SK-N-SH treated with all-trans-retinoic acid at 6 μM for 48 hours (cell line): Measurements from ENCODE around the gene DGKH.
A peak's percentile ranks its signal among the peaks of the same experiment; 100 is the strongest.

Source experiments
- ATAC-seq: fragments of 200-7000 bp; cut with Tn5 transposase; 3 replicates; pipeline ENCODE4 v1.9.1; 2020; ENCODE audit warnings: mild to moderate bottlenecking, moderate library complexity
- CSDC2 ChIP-seq: fragments of 250-450 bp; sonication (Bioruptor Pico); IDR thresholded peaks from 2 replicates; pipeline ENCODE4 v1.5.0; 2020; ENCODE audit warnings: mild to moderate bottlenecking, moderate library complexity
- ESRRG ChIP-seq: fragments of 250-450 bp; sonication (Bioruptor Pico); IDR thresholded peaks from 2 replicates; pipeline ENCODE4 v1.6.1; 2021; ENCODE audit warnings: mild to moderate bottlenecking
- GLIS3 ChIP-seq: fragments of 250-450 bp; sonication (Bioruptor Pico); IDR thresholded peaks from 2 replicates; pipeline ENCODE4 v1.5.0; 2020; ENCODE audit warnings: mild to moderate bottlenecking, moderate library complexity
- ISL1 ChIP-seq: fragments of 250-450 bp; sonication (Bioruptor Pico); IDR thresholded peaks from 2 replicates; pipeline ENCODE4 v2.1.2; 2022; ENCODE audit warnings: mild to moderate bottlenecking, moderate library complexity
- OSR1 ChIP-seq: fragments of 250-450 bp; sonication (Bioruptor Pico); IDR thresholded peaks from 2 replicates; pipeline ENCODE4 v1.8.0; 2022; ENCODE audit warnings: moderate library complexity, mild to moderate bottlenecking, inconsistent platforms
- PATZ1 ChIP-seq: fragments of 250-450 bp; sonication (Bioruptor Pico); IDR thresholded peaks from 2 replicates; pipeline ENCODE4 v1.8.0; 2020; ENCODE audit warnings: mild to moderate bottlenecking, moderate library complexity, borderline replicate concordance
- POU6F1 ChIP-seq: fragments of 250-450 bp; sonication (Bioruptor Pico); IDR thresholded peaks from 2 replicates; pipeline ENCODE4 v1.8.0; 2021; ENCODE audit warnings: low read depth, mild to moderate bottlenecking, moderate library complexity, borderline replicate concordance
- PPARA ChIP-seq: fragments of 250-450 bp; sonication (Bioruptor Pico); IDR thresholded peaks from 2 replicates; pipeline ENCODE4 v1.5.0; 2020; ENCODE audit warnings: mild to moderate bottlenecking, borderline replicate concordance
- RARB ChIP-seq: fragments of 250-450 bp; sonication (Bioruptor Pico); IDR thresholded peaks from 2 replicates; pipeline ENCODE4 v1.8.0; 2021; ENCODE audit warnings: mild to moderate bottlenecking, moderate library complexity
- TCF4 ChIP-seq: fragments of 250-450 bp; sonication (Bioruptor Pico); IDR thresholded peaks from 2 replicates; pipeline ENCODE4 v1.8.0; 2021; ENCODE audit warnings: mild to moderate bottlenecking, moderate library complexity, borderline replicate concordance
- TOX ChIP-seq: fragments of 250-450 bp; sonication (Bioruptor Pico); IDR thresholded peaks from 2 replicates; pipeline ENCODE4 v1.8.0; 2021; ENCODE audit warnings: mild to moderate bottlenecking, moderate library complexity, borderline replicate concordance
- ZC3H10 ChIP-seq: fragments of 250-450 bp; sonication (Bioruptor Pico); IDR thresholded peaks from 2 replicates; pipeline ENCODE4 v1.5.1; 2021; ENCODE audit warnings: mild to moderate bottlenecking, moderate library complexity
- ZFP3 ChIP-seq: fragments of 250-450 bp; sonication (Bioruptor Pico); IDR thresholded peaks from 2 replicates; pipeline ENCODE4 v1.5.0; 2020; ENCODE audit warnings: mild to moderate bottlenecking, moderate library complexity
- ZFP30 ChIP-seq: fragments of 450-650 bp; formaldehyde crosslinking; IDR thresholded peaks from 2 replicates; pipeline ENCODE4 v1.5.0; 2022; ENCODE audit warnings: mild to moderate bottlenecking, moderate library complexity
- ZNF565 ChIP-seq: fragments of 450-650 bp; formaldehyde crosslinking; conservative IDR thresholded peaks from 2 replicates; pipeline ENCODE4 v1.5.0; 2020; ENCODE audit warnings: low read depth, mild to moderate bottlenecking, moderate library complexity
- ZNF70 ChIP-seq: fragments of 450-650 bp; formaldehyde crosslinking; IDR thresholded peaks from 2 replicates; pipeline ENCODE4 v1.5.0; 2020; ENCODE audit warnings: mild to moderate bottlenecking, moderate library complexity
- ZNF8 ChIP-seq: fragments of 450-650 bp; formaldehyde crosslinking; IDR thresholded peaks from 2 replicates; pipeline ENCODE4 v1.5.0; 2020; ENCODE audit warnings: mild to moderate bottlenecking, moderate library complexity
- TF ChIP-seq, protein P1 (sequence below): fragments of 250-450 bp; sonication (Bioruptor Pico); IDR thresholded peaks from 2 replicates; pipeline ENCODE4 v1.5.1; 2020; ENCODE audit warnings: low read depth, mild to moderate bottlenecking, moderate library complexity
- TF ChIP-seq, protein P2 (sequence below): fragments of 250-450 bp; sonication (Bioruptor Pico); IDR thresholded peaks from 2 replicates; pipeline ENCODE4 v1.5.0; 2020; ENCODE audit warnings: mild to moderate bottlenecking, moderate library complexity

DGKH gene

GRCh38 chr13:42076309-42076713, 27.9 kb downstream of the DGKH start (continued):
- no peak for TF ChIP-seq ZC3H10 (CRISPR knock-in tag)
- no peak for TF ChIP-seq ZFP3
- no peak for TF ChIP-seq ZFP30 (CRISPR knock-in tag)
- TF ChIP-seq, all 23 proteins: peak for 0

DNA sequence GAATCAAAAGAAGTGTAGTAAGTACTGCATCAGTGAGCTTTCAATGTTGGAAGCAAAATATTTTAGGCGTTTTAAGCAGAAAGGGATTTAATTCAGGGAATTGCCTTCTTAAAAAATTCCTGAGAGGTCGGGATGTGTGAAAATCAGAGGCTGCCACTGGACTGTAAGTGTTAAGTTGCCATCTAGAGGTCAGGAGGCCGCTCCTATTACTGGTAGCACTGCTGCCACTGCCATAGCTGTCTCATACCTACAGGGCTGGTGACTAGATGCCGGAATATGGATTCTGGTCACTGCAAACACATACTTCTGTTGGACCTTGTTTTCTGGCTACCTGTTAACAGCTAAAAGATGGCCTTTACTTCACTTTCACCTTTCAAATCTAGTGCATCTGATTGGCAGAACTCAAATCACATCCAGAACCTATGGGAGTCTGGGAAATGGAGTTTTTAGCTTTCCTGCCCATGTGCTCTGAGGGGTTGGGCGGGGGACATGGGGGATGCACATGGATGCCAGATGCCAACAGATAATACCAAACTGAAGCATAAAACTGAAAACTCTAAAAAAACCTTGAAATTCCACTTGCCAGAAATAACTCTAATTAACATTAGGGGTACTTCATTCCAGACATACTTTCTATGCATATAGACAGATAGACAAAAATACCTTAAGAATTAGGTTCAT, 29.8 kb downstream of the DGKH start:
- no peak for TF ChIP-seq PATZ1 (CRISPR knock-in tag)
- TF ChIP-seq ISL1 (CRISPR knock-in tag) = peak; percentile 23; the same call in 1 of the 2 replicates
- TF ChIP-seq ZFP30 (CRISPR knock-in tag) = no peak

GRCh38 chr13:42083138-42083770, 34.8 kb downstream of the DGKH start:
- no peak for TF ChIP-seq TCF4 (CRISPR knock-in tag)
- TF ChIP-seq POU6F1 = no peak
- TF ChIP-seq, protein P1, sequence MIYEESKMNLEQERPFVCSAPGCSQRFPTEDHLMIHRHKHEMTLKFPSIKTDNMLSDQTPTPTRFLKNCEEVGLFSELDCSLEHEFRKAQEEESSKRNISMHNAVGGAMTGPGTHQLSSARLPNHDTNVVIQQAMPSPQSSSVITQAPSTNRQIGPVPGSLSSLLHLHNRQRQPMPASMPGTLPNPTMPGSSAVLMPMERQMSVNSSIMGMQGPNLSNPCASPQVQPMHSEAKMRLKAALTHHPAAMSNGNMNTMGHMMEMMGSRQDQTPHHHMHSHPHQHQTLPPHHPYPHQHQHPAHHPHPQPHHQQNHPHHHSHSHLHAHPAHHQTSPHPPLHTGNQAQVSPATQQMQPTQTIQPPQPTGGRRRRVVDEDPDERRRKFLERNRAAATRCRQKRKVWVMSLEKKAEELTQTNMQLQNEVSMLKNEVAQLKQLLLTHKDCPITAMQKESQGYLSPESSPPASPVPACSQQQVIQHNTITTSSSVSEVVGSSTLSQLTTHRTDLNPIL (CRISPR knock-in tag) = no peak
- no peak for ATAC-seq

More for the DNA sequence above, 29.8 kb downstream of the DGKH start:
- ATAC-seq = peak; percentile 57

- TF ChIP-seq CSDC2 (CRISPR knock-in tag) (no peak), ZFP30 (CRISPR knock-in tag) (no peak)
- ATAC-seq = no peak
Observed at GRCh38 chr13:42084722-42085121, 36.3 kb downstream of the DGKH start.

GRCh38 chr13:42086582-42086981, 38.1 kb downstream of the DGKH start:
- no peak for ATAC-seq
- TF ChIP-seq, protein P2, sequence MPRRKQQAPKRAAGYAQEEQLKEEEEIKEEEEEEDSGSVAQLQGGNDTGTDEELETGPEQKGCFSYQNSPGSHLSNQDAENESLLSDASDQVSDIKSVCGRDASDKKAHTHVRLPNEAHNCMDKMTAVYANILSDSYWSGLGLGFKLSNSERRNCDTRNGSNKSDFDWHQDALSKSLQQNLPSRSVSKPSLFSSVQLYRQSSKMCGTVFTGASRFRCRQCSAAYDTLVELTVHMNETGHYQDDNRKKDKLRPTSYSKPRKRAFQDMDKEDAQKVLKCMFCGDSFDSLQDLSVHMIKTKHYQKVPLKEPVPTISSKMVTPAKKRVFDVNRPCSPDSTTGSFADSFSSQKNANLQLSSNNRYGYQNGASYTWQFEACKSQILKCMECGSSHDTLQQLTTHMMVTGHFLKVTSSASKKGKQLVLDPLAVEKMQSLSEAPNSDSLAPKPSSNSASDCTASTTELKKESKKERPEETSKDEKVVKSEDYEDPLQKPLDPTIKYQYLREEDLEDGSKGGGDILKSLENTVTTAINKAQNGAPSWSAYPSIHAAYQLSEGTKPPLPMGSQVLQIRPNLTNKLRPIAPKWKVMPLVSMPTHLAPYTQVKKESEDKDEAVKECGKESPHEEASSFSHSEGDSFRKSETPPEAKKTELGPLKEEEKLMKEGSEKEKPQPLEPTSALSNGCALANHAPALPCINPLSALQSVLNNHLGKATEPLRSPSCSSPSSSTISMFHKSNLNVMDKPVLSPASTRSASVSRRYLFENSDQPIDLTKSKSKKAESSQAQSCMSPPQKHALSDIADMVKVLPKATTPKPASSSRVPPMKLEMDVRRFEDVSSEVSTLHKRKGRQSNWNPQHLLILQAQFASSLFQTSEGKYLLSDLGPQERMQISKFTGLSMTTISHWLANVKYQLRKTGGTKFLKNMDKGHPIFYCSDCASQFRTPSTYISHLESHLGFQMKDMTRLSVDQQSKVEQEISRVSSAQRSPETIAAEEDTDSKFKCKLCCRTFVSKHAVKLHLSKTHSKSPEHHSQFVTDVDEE (CRISPR knock-in tag) = no peak
- TF ChIP-seq TCF4 (CRISPR knock-in tag) = no peak
- no peak for TF ChIP-seq ZNF70
- no peak for TF ChIP-seq PPARA
- no peak for TF ChIP-seq POU6F1
- no peak for TF ChIP-seq ZNF8 (CRISPR knock-in tag)
- no peak for TF ChIP-seq ZC3H10 (CRISPR knock-in tag)
- TF ChIP-seq ISL1 (CRISPR knock-in tag) = no peak
- no peak for TF ChIP-seq ZFP3
- no peak for TF ChIP-seq OSR1
- TF ChIP-seq TOX (CRISPR knock-in tag) = no peak
- TF ChIP-seq, protein P1 (CRISPR knock-in tag) = no peak
- TF ChIP-seq RARB = no peak
- TF ChIP-seq CSDC2 (CRISPR knock-in tag) = no peak
- TF ChIP-seq GLIS3 = no peak
- TF ChIP-seq ESRRG (CRISPR knock-in tag) = no peak
- no peak for TF ChIP-seq PATZ1 (CRISPR knock-in tag)
- TF ChIP-seq ZNF565 (CRISPR knock-in tag) = no peak
